ENCODE measurements around the gene ARHGAP15.

The ARHGAP15 gene

DNA sequence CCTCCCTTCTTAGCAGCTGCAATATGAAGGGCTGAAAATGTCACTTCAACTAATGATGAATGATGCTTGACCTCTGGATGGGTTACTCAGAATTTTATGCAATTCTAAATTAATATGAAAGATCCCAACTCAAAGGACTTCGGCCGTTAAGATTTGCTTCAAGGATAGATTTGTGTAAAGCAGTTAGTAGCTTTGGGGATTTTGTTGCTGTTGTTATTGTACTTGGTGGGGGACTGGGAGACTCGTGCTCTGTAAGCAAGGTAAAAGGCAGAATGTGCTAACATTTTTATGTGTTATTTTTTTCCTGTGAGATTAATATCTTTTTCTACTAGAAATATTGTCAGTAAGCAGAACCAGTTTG is 478.8 kb downstream of the ARHGAP15 start:
- Histone ChIP-seq H3K79me2 (ENCODE audit: low read length) (no peaks in the 10 kb centered on the region), H3F3A (ENCODE audit: insufficient read depth, low read length) (no peaks in the 10 kb centered on the region), H3K4me3 (ENCODE audit: low read length) (no peak overlapping the region), H3K4me2 (ENCODE audit: low read depth, low read length) (no peak overlapping the region), H3K36me3 (replicated peaks; ENCODE audit: insufficient read depth, low read length) (no peaks in the 10 kb centered on the region), H4K20me1 (ENCODE audit: insufficient read depth, low read length) (no peaks in the 10 kb centered on the region), H3K9me3 (replicated peaks; ENCODE audit: insufficient read depth, low read length) (no peaks in the 10 kb centered on the region), H3K4me1 (ENCODE audit: low read length) (no peaks in the 10 kb centered on the region), H2AFZ (ENCODE audit: low read length) (no peak overlapping the region), H3K9me2 (replicated peaks; ENCODE audit: insufficient read depth, low read length) (no peaks in the 10 kb centered on the region), H3K9ac (ENCODE audit: low read length) (no peak overlapping the region), H3K27ac (ENCODE audit: low read length) (no peak overlapping the region), H3K27me3 (replicated peaks; ENCODE audit: insufficient read depth, low read length) (no peaks in the 10 kb centered on the region)
- TF ChIP-seq EZH2phosphoT487 (IDR thresholded peaks at IDR 0.05; ENCODE audit: low read length) (no peak), CTCF (IDR thresholded peaks at IDR 0.05; ENCODE audit: low read length) (no peak), EZH2 (optimal IDR thresholded peaks at IDR 0.05; ENCODE audit: low read depth, low read length) (no peak)
- no peak for DNase-seq

DNA sequence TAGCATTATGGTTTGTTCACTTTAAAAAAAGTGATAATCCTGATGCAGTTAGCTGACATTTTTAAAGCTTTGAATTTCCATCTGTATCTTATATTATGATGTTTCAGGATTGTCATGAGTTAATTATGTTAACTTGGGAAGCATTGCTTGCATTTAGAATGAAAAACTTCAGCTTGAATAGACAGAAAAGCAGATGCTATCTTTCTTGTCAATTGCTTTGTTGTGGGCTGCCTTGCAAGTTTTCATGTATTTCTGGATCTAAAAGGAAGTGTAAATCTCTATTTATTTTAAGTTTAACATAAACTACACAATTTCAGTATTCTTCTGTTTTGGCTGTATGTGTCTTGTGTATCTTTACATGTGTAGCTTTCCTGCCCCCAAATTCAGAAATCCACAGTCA is 479.5 kb downstream of the ARHGAP15 start:
- TF ChIP-seq EZH2 (optimal IDR thresholded peaks at IDR 0.05; ENCODE audit: low read depth, low read length) (no peak), EZH2phosphoT487 (IDR thresholded peaks at IDR 0.05; ENCODE audit: low read length) (no peak), CTCF (IDR thresholded peaks at IDR 0.05; ENCODE audit: low read length) (no peak)
- H3K27ac ChIP-seq (ENCODE audit: low read length): no peak overlapping the region
- H3K9me3 ChIP-seq (replicated peaks; ENCODE audit: insufficient read depth, low read length): no peaks in the 10 kb centered on the region
- H3F3A ChIP-seq (ENCODE audit: insufficient read depth, low read length): no peaks in the 10 kb centered on the region
- no peaks in the 10 kb centered on the region for H3K79me2 ChIP-seq (ENCODE audit: low read length)
- H2AFZ ChIP-seq (ENCODE audit: low read length): no peak overlapping the region
- H3K36me3 ChIP-seq (replicated peaks; ENCODE audit: insufficient read depth, low read length): no peaks in the 10 kb centered on the region
- no peak for DNase-seq
- no peak overlapping the region for H3K4me2 ChIP-seq (ENCODE audit: low read depth, low read length)
- no peak overlapping the region for H3K9ac ChIP-seq (ENCODE audit: low read length)
- H3K4me3 ChIP-seq (ENCODE audit: low read length): no peak overlapping the region
- H3K9me2 ChIP-seq (replicated peaks; ENCODE audit: insufficient read depth, low read length): no peaks in the 10 kb centered on the region
- H4K20me1 ChIP-seq (ENCODE audit: insufficient read depth, low read length): no peaks in the 10 kb centered on the region
- H3K4me1 ChIP-seq (ENCODE audit: low read length): no peaks in the 10 kb centered on the region
- H3K27me3 ChIP-seq (replicated peaks; ENCODE audit: insufficient read depth, low read length): no peaks in the 10 kb centered on the region

- no peaks in the 10 kb centered on the region for H3K79me2 ChIP-seq (ENCODE audit: low read length)
- TF ChIP-seq EZH2phosphoT487 (IDR thresholded peaks at IDR 0.05; ENCODE audit: low read length) (no peak), CTCF (IDR thresholded peaks at IDR 0.05; ENCODE audit: low read length) (no peak), EZH2 (optimal IDR thresholded peaks at IDR 0.05; ENCODE audit: low read depth, low read length) (no peak)
- no peak overlapping the region for H2AFZ ChIP-seq (ENCODE audit: low read length)
- no peak overlapping the region for H3K27ac ChIP-seq (ENCODE audit: low read length)
- H3K9me3 ChIP-seq (replicated peaks; ENCODE audit: insufficient read depth, low read length): no peaks in the 10 kb centered on the region
- H3K4me1 ChIP-seq (ENCODE audit: low read length): no peaks in the 10 kb centered on the region
- H3K27me3 ChIP-seq (replicated peaks; ENCODE audit: insufficient read depth, low read length): no peaks in the 10 kb centered on the region
- no peak overlapping the region for H3K4me3 ChIP-seq (ENCODE audit: low read length)
- no peak for DNase-seq
- no peaks in the 10 kb centered on the region for H3F3A ChIP-seq (ENCODE audit: insufficient read depth, low read length)
- no peak overlapping the region for H3K9ac ChIP-seq (ENCODE audit: low read length)
- H4K20me1 ChIP-seq (ENCODE audit: insufficient read depth, low read length): no peaks in the 10 kb centered on the region
- no peaks in the 10 kb centered on the region for H3K36me3 ChIP-seq (replicated peaks; ENCODE audit: insufficient read depth, low read length)
- H3K4me2 ChIP-seq (ENCODE audit: low read depth, low read length): no peak overlapping the region
- no peaks in the 10 kb centered on the region for H3K9me2 ChIP-seq (replicated peaks; ENCODE audit: insufficient read depth, low read length)
These were observed 482.1 kb downstream of the ARHGAP15 start for GRCh38 chr2:143611336-143611735.

Measured in MM.1S (cell line).